ENCODE data around the gene AMPH. TPM values are rescaled to one million over a fixed set of nuclear protein-coding genes. Genes with fewer than 3 reads are reported as not detected.
"Not testable (repeated sequence)": the region's sequence is repeated elsewhere in the genome, so short reads cannot be mapped to it uniquely, and the experiment has no call there.

AMPH gene
- total RNA-seq, 4 donors from 2014 or later, result 2.2 to 6.6 (median 5.9) TPM; not detected in 1

DNA sequence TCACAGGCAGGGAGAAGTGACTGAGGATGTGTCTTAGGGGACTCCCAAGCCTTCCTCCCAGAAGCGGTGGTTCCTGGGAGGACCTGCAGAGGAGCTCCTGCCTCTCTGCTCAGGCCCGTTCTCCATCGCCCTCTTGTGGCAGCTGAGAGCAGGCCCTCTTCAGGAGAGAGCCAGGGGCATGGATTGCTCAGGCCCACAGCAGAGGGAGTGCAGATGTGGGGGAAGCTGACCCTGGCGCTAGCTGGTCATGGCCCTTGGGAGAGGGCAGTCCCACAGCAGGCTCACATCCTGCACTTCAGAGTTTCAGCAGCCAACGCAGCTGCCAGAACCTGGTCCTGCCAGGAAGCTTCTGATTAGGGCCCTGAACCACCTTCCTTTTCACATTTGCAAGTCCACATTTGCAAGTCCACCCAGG lies 263.0 kb downstream of the AMPH start:
- 38% methylated on average over 4 of the region's 5 CpGs; no CpG with 5 or more reads in 1 of the 2 donors for WGBS, 2 donors (ENCODE audit: low coverage in 1 of 2)
- peak overlapping the region in 2 of 4 donors; percentile 48 for H3K27ac ChIP-seq
- intact Hi-C loops (cut with DNase I; ENCODE audit: low total_unique reads), result no loop called here

DNA sequence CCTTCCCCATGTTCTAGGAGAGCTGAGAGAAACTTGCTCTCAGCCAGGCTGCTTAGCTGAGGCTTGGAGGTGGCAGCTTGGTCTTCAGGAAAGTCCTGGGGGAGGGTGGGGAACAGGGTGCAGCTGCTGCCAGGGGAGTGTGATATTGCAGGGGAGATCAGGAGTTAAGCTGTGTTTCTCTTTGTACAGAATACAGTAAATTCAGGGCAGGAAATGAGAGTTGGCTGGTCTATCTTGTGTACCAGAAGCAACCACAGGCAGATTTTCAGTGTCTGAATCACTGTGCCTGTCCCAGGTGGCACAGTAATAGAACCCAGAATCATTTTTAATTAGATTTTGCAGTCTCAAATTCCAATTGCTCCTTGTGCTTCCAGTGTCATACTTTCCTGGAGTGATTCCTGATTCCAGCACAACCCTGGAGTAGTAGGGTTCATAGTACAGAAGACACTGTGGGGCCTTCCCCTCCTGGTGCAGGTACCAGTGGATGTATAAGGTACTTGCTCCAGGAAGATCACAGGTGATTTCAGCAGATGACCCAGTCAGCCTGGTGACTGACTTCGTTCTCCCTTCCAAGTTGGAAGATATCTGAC lies 263.8 kb downstream of the AMPH start:
- no peak for DNase-seq

More for the DNA sequence above, 263.0 kb downstream of the AMPH start:
- no peaks in the 10 kb centered on the region for H3K9me3 ChIP-seq
- H3K4me1 ChIP-seq, result peaks cover 3 to 10% (median 6%) of the 10 kb centered on the region in 4 donors
- in situ Hi-C loops (cut with MboI; ENCODE audit: low pct_ligation_motif_present in 1 of 4, low pct_unique_long_range_greater_than_20kb in 1 of 4, low sequenced_read_pairs in 3 of 4), result no loop called here
- TF ChIP-seq, protein P1, sequence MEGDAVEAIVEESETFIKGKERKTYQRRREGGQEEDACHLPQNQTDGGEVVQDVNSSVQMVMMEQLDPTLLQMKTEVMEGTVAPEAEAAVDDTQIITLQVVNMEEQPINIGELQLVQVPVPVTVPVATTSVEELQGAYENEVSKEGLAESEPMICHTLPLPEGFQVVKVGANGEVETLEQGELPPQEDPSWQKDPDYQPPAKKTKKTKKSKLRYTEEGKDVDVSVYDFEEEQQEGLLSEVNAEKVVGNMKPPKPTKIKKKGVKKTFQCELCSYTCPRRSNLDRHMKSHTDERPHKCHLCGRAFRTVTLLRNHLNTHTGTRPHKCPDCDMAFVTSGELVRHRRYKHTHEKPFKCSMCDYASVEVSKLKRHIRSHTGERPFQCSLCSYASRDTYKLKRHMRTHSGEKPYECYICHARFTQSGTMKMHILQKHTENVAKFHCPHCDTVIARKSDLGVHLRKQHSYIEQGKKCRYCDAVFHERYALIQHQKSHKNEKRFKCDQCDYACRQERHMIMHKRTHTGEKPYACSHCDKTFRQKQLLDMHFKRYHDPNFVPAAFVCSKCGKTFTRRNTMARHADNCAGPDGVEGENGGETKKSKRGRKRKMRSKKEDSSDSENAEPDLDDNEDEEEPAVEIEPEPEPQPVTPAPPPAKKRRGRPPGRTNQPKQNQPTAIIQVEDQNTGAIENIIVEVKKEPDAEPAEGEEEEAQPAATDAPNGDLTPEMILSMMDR (IDR thresholded peaks at IDR 0.05), result peak; percentile 45 to 71 (median 57)
- TF ChIP-seq EP300 (IDR thresholded peaks at IDR 0.05; ENCODE audit: low read depth), result no peak
- no peaks in the 10 kb centered on the region for H3K36me3 ChIP-seq
- peak; percentile 70 for DNase-seq
- H3K27me3 ChIP-seq, result no peaks in the 10 kb centered on the region
- no peak overlapping the region for H3K4me3 ChIP-seq

DNA sequence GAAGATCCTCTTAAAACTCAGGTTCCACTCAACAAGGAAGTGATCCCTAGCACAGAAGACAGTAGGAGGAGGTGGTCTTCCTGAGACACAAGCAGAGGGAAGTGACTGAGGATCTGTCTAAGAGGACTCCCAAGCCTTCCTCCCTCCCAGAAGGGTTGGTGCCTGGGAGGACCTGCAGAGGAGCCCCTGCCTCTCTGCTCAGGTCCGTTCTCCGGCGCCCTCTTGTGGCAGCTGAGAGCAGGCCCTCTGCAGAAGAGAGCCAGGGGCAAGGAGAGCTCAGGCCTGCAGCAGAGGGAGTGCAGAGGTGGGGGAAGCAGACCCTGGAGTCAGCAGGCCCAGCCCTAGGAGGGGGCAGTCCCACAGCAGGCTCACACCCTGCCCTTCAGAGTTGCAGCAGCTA lies 267.8 kb downstream of the AMPH start:
- peak; percentile 75 for DNase-seq
- H3K27ac ChIP-seq, result peak overlapping the region in 2 of 4 donors; percentile 46 to 67
- H3K4me3 ChIP-seq; H3K4me1 ChIP-seq; in situ Hi-C loops (cut with MboI; ENCODE audit: low pct_ligation_motif_present in 1 of 4, low pct_unique_long_range_greater_than_20kb in 1 of 4, low sequenced_read_pairs in 3 of 4); intact Hi-C loops (cut with DNase I; ENCODE audit: low total_unique reads); H3K36me3 ChIP-seq; H3K9me3 ChIP-seq; H3K27me3 ChIP-seq: not testable (repeated sequence)
- TF ChIP-seq, protein P1 (IDR thresholded peaks at IDR 0.05), result peak in 4 of 5 experiments; percentile 34 to 64 (median 38)
- WGBS, 2 donors (ENCODE audit: low coverage in 1 of 2), result 23% methylated on average over 3 of the region's 3 CpGs; no CpG with 5 or more reads in 1 of the 2 donors

More for the DNA sequence above, 263.8 kb downstream of the AMPH start:
- no peak overlapping the region for H3K4me3 ChIP-seq
- peaks cover 3 to 10% (median 6%) of the 10 kb centered on the region in 4 donors for H3K4me1 ChIP-seq
- TF ChIP-seq EP300 (IDR thresholded peaks at IDR 0.05; ENCODE audit: low read depth) (no peak), POLR2A (IDR thresholded peaks at IDR 0.05) (no peak), POLR2AphosphoS5 (IDR thresholded peaks at IDR 0.05) (no peak)
- TF ChIP-seq, protein P1 (IDR thresholded peaks at IDR 0.05), result no peak
- no peaks in the 10 kb centered on the region for H3K36me3 ChIP-seq
- intact Hi-C loops (cut with DNase I; ENCODE audit: low total_unique reads), result no loop called here
- in situ Hi-C loops (cut with MboI; ENCODE audit: low pct_ligation_motif_present in 1 of 4, low pct_unique_long_range_greater_than_20kb in 1 of 4, low sequenced_read_pairs in 3 of 4), result no loop called here
- no peaks in the 10 kb centered on the region for H3K27me3 ChIP-seq
- H3K9me3 ChIP-seq, result no peaks in the 10 kb centered on the region
- H3K27ac ChIP-seq, result peak overlapping the region in 3 of 4 donors; percentile 10 to 48 (median 48)
- WGBS, 2 donors (ENCODE audit: low coverage in 1 of 2), result 89 to 100% methylated on average over 1 of the region's 1 CpG

DNA sequence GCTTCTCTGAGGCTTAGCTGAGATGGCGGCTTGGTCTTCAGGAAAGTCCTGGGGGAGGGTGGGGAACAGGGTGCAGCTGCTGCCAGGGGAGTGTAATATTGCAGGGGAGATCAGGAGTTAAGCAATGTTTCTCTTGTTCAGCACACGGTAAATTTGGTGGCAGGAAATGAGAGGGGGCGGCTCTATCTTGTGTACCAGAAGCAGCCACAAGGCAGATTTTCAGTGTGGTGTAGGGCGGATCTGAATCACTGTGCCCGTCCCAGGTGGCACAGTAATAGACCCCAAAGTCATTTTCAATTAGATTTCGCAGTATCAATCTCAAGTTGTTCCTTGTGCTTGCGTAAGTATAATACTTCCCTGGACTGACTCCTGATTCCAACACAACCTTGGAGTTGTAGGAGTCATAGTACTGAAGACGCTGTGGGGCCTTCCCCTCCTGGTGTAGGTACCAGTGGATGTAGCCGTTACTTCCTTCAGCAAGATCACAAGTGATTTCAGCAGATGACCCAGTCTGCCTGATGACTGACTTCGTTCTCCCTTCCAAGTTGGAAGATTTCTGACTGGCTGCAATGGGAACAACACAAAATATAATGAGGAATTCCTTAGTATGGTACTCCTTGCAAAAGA lies 268.4 kb downstream of the AMPH start:
- H3K36me3 ChIP-seq; intact Hi-C loops (cut with DNase I; ENCODE audit: low total_unique reads); H3K4me3 ChIP-seq; H3K9me3 ChIP-seq; DNase-seq; in situ Hi-C loops (cut with MboI; ENCODE audit: low pct_ligation_motif_present in 1 of 4, low pct_unique_long_range_greater_than_20kb in 1 of 4, low sequenced_read_pairs in 3 of 4); H3K4me1 ChIP-seq; H3K27me3 ChIP-seq: not testable (repeated sequence)
- WGBS, 2 donors (ENCODE audit: low coverage in 1 of 2), result 42 to 65% methylated on average over 3 to 10 of the region's 10 CpGs
- H3K27ac ChIP-seq, result peak overlapping the region in 2 of 4 donors; percentile 46 to 67

Measured in transverse colon (tissue), 4 donors.